Measurements from ENCODE around the gene KLHL2. TPM values are rescaled to one million over a fixed set of nuclear protein-coding genes. Genes with fewer than 3 reads are reported as not detected.

Gene KLHL2, protein sequence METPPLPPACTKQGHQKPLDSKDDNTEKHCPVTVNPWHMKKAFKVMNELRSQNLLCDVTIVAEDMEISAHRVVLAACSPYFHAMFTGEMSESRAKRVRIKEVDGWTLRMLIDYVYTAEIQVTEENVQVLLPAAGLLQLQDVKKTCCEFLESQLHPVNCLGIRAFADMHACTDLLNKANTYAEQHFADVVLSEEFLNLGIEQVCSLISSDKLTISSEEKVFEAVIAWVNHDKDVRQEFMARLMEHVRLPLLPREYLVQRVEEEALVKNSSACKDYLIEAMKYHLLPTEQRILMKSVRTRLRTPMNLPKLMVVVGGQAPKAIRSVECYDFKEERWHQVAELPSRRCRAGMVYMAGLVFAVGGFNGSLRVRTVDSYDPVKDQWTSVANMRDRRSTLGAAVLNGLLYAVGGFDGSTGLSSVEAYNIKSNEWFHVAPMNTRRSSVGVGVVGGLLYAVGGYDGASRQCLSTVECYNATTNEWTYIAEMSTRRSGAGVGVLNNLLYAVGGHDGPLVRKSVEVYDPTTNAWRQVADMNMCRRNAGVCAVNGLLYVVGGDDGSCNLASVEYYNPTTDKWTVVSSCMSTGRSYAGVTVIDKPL
- 10 to 100 TPM; 16.8 to 26.7 (median 21.2) TPM for total RNA-seq

DNA sequence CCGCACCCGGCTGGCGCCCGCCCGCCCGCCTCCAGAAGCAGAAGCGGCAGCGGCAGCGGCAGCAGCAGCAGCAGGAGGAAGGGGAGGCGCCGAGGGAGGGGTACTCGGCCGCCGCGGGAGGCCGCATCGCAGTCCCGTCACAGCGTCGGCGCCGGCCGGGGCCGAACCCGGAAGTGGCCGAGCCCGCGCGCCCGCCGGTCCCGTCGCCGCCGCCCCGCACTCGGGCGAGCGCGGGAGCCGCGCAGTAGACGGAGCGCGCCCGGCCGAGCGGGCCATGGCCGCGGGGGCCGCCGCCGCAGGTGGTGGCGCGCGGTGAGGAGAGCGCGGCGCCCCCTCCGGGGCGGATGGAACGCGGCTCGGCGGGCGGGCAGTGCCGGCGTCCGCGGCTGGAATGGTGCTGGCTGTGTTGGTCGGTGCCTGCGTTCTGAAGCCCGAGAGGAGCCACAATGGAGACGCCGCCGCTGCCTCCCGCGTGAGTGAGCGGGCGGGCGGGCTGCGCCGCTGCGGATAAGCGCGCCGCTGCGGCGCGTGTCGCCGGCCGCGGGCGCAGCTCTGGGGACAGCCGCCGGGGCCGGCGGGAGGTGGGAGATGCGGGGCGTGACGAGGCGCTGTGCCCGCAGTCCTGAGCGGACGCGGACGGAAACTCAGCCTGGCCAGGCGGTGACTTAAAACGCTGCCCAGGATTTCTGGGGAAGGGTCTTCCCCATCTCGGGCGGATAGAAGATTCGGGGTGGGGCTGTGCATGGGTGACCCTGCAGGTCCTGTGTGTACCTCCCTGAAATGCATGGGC is at the start of gene KLHL2:
Gene KLHL2, plus strand, starts transcription at position 131 of the 790 bp plus-strand sequence. Its CDS starts 316 bp downstream, at position 447.
- TF ChIP-seq, protein P1, sequence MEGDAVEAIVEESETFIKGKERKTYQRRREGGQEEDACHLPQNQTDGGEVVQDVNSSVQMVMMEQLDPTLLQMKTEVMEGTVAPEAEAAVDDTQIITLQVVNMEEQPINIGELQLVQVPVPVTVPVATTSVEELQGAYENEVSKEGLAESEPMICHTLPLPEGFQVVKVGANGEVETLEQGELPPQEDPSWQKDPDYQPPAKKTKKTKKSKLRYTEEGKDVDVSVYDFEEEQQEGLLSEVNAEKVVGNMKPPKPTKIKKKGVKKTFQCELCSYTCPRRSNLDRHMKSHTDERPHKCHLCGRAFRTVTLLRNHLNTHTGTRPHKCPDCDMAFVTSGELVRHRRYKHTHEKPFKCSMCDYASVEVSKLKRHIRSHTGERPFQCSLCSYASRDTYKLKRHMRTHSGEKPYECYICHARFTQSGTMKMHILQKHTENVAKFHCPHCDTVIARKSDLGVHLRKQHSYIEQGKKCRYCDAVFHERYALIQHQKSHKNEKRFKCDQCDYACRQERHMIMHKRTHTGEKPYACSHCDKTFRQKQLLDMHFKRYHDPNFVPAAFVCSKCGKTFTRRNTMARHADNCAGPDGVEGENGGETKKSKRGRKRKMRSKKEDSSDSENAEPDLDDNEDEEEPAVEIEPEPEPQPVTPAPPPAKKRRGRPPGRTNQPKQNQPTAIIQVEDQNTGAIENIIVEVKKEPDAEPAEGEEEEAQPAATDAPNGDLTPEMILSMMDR (IDR thresholded peaks at IDR 0.05; ENCODE audit: low read depth), result no peak

DNA sequence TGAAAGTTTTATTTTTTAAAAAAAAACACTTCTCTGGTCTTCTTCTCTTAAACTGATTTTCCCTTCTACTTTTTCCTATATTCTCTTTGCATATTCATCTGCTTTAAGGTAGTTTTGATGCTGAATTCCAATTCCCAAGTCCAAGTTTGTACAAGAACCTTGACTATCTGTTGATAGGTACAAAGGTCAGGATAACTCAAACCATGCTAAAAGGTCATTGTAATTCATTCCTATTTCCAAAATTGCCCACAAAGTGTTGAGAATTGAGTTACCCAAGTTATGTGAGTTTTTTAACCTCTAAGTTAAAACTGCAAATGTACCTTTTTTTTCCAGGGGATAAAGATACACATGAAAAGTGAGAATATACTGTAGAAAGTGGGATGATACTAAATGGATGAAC is 48.6 kb upstream of the KLHL2 start:
- TF ChIP-seq, protein P1 (IDR thresholded peaks at IDR 0.05; ENCODE audit: low read depth), result no peak

DNA sequence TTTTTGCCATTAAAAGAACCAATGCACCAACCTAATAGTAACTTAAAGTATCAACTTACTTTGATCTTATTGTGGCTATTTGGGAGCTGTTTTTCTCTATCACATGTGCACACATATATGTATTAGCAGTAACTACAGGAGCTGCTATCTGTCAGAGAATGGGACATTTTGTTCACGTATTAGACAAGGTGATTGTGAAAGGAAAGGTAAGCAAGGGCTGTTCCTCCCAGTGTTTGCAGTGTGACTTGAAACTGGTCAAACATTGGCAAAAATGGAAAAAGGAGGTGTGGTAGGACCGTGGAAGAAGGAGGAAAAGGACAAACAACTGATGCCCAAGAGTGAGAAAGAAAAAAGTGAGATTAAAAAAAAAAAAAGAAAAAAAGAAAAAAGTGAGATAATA is 43.1 kb upstream of the KLHL2 start:
- TF ChIP-seq, protein P1 (IDR thresholded peaks at IDR 0.05; ENCODE audit: low read depth), result no peak

DNA sequence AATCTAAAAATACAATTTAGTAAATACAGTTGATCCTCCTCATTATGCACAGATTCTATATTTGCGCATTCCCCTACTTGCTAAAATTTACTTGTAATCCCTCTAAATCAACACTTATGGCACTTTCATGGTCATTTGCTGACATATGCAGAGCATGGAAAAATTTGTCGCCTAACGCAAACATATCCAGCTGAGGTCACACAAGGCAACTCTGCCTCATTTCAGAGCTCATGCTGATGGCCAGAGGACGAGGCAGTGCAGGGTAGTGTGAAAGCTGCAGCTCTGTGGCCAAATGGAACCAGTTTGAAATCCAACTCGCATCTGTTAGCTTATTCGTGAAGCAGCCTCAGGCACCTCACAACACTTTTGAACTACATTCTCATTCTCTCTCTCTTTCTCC is 39.7 kb upstream of the KLHL2 start:
- TF ChIP-seq, protein P1 (IDR thresholded peaks at IDR 0.05; ENCODE audit: low read depth), result no peak

DNA sequence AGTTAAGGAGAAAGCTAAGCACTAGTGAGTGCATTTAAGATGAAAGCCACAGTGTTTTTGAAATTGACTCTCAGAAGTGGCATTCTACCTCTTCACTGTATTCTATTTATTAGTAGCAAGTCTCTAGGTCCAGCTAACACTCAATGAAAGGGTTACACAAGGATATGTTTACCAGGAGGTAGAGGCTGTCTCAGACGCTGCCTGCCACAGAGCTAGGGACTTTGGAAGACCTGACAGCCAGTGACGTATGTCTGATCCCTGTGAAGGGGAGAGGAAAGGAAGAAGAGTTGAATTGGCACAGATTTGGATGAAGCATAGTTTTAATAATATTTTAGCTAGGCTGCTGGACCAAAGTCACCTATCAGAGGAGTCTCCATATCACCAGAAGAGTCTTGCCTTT is 36.5 kb upstream of the KLHL2 start:
- TF ChIP-seq, protein P1 (IDR thresholded peaks at IDR 0.05; ENCODE audit: low read depth), result no peak

DNA sequence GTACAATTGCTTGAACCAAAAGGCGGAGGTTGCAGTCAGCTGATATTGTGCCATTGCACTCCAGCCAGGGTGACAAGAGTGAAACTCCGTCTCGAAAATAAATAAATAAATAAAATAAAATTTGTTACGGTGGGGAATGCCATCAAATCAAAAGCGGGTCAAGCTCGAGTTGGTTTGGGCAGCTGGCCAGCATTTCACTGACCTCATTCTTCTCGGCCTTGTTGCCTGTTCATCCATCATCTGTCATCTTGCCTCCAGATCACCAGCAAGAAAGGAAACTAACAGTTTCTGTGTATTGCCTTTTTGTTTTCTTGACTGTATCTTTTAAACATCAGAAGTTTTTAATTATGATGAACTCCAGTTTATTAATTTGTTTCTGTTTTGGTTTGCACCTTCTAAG is 31.5 kb upstream of the KLHL2 start:
- TF ChIP-seq, protein P1 (IDR thresholded peaks at IDR 0.05; ENCODE audit: low read depth), result no peak

All from subcutaneous adipose tissue (tissue), 4 donors.